ENCODE data around the gene UBE2O.
A peak's percentile ranks its signal among the peaks of the same experiment; 100 is the strongest.

DNA sequence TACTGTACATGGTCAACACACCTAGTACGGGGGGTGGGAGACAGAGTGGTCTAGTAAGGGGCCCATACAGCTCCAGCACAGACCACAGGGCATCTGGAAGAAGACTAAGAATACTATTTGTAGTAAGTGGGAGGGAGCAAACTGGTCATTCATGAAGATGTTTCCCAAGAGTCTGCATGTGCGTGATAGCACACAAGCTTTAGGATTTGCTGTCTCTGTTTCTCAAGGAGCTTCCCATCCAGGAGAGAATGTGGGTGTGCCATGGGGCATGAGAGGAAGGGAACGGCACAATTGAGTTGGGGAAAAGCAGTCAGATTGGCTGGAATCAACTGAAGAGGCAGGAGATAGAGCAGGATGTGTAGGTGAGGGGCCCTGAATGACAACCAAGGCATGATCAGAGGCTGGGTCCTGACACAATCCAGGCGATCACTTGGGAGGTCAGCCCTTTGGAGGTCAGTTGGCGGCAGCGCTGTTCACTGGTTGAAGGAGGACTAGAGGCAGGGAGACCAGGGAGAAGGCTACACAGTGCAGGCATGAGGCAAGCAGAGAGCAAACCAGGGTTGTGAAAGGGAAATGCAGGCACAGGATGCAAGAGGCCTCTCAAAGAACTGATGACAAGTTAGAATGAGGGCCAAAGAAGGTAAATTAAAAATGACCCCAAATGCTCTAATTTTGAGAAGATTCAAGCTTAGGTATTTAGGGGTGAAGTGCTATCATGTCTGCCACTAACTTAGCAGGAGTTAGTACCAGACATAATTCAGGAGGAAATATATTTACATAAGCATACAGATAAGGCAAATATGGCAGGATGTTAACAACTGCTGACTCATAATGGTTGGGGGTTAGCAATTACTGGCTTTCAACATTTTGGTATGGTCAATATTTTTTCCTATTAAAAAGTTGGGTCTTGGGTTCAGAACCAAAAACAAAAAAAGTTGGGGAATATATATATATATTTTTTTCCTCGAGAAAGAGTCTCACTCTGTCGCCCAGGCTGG lies 10.3 kb downstream of the UBE2O start:
- TF ChIP-seq MAX (IDR thresholded peaks at IDR 0.05; ENCODE audit: insufficient read depth, insufficient read length): no peak
- TF ChIP-seq FOS (IDR thresholded peaks at IDR 0.05; ENCODE audit: borderline replicate concordance, insufficient read depth, low read length): peak; percentile 75
- TF ChIP-seq POLR2A (IDR thresholded peaks at IDR 0.05; ENCODE audit: low read depth, low read length): no peak
- peak; percentile 20 for TF ChIP-seq JUN (IDR thresholded peaks at IDR 0.05; ENCODE audit: borderline replicate concordance, insufficient read depth, insufficient read length, low read depth)
- TF ChIP-seq EZH2 (IDR thresholded peaks at IDR 0.05; ENCODE audit: borderline replicate concordance, low read depth, low read length, severe bottlenecking): no peak
